Measurements from ENCODE around the gene TTI1.

DNA sequence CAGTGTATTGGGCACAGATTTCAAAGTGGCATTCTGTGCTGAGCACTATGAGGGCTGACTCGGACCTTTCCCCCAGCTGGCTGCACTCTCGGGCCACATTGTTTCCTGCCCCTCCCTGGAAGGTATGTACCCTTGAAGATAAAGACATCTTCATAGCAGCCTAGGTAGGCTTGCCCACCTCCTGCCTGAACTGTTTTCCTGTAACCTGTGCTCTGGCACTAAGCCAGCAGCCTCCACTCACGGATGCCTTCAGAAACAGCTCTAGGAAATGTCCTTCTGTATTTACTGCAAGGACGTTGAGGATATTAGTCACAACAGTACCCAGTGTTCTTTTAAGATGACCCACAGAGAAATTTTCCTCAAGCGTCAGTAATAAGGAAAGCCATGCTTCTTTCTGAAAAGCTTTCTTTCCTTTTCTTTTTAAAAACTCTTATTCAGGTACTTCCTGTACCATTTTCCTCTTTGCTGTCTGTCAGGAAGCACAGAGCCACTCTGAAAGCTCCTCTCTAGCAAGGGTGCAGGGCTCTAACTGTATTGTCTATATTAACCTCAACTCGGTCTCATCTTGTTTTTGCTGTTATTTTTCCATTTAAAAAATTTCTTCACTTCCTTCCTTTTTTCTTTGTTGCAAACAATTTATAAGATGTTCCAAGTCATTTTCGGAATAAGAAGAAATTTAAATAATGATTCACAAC is 43.5 kb downstream of the TTI1 start:
- TF ChIP-seq ZNF707 (tag by site-specific recombination; IDR thresholded peaks at IDR 0.05), result no peak
- no peak for TF ChIP-seq PRDM1 (tag by site-specific recombination; IDR thresholded peaks at IDR 0.05)
- TF ChIP-seq TRIM28 (IDR thresholded peaks at IDR 0.05; ENCODE audit: borderline replicate concordance, low read length), result no peak
- TF ChIP-seq PRDM6 (tag by site-specific recombination; IDR thresholded peaks at IDR 0.05), result no peak
- TF ChIP-seq ZNF792 (tag by site-specific recombination; IDR thresholded peaks at IDR 0.05), result no peak
- TF ChIP-seq, protein P1, sequence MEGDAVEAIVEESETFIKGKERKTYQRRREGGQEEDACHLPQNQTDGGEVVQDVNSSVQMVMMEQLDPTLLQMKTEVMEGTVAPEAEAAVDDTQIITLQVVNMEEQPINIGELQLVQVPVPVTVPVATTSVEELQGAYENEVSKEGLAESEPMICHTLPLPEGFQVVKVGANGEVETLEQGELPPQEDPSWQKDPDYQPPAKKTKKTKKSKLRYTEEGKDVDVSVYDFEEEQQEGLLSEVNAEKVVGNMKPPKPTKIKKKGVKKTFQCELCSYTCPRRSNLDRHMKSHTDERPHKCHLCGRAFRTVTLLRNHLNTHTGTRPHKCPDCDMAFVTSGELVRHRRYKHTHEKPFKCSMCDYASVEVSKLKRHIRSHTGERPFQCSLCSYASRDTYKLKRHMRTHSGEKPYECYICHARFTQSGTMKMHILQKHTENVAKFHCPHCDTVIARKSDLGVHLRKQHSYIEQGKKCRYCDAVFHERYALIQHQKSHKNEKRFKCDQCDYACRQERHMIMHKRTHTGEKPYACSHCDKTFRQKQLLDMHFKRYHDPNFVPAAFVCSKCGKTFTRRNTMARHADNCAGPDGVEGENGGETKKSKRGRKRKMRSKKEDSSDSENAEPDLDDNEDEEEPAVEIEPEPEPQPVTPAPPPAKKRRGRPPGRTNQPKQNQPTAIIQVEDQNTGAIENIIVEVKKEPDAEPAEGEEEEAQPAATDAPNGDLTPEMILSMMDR (tag by site-specific recombination; IDR thresholded peaks at IDR 0.05), result no peak
- no peak for TF ChIP-seq GLI4 (tag by site-specific recombination; IDR thresholded peaks at IDR 0.05)
- TF ChIP-seq ZNF350 (tag by site-specific recombination; IDR thresholded peaks at IDR 0.05), result no peak

Measured in HEK293 (cell line).